GM12891 (cell line): ENCODE data around the gene GPHA2.

ENCODE experiments used
- DNase-seq: peaks from one replicate; pipeline ENCODE4 v3.0.0; 2011; ENCODE audit warnings: low spot score; ENCODE audit not compliant: insufficient read length
- FAIRE-seq: peaks from 2 replicates; lab custom pipeline; 2011; peaks lifted over from hg19 to GRCh38; lab: Jason Lieb, UNC
- PAX5 ChIP-seq: IDR thresholded peaks from 2 replicates; pipeline ENCODE4 v1.6.1; 2011; ENCODE audit warnings: low read length, moderate library complexity, mild to moderate bottlenecking; ENCODE audit not compliant: insufficient read depth, severe bottlenecking
- POLR2A ChIP-seq: IDR thresholded peaks from 2 replicates; pipeline ENCODE4 v1.6.1; 2011; ENCODE audit warnings: low read depth, low read length, control low read depth
- POLR2AphosphoS5 ChIP-seq: IDR thresholded peaks from 2 replicates; pipeline ENCODE4 v1.6.1; 2011; ENCODE audit warnings: low read depth, low read length, control low read depth
- POU2F2 ChIP-seq: IDR thresholded peaks from 2 replicates; pipeline ENCODE4 v1.6.1; 2011; ENCODE audit warnings: low read depth, mild to moderate bottlenecking, control low read depth, low read length, moderate library complexity
- SPI1 ChIP-seq: IDR thresholded peaks from 2 replicates; pipeline ENCODE4 v1.6.1; 2011; ENCODE audit warnings: low read depth, low read length, control low read depth
- TAF1 ChIP-seq: IDR thresholded peaks from 2 replicates; pipeline ENCODE4 v1.6.1; 2011; ENCODE audit warnings: low read depth, low read length, control low read depth

The GPHA2 gene

DNA sequence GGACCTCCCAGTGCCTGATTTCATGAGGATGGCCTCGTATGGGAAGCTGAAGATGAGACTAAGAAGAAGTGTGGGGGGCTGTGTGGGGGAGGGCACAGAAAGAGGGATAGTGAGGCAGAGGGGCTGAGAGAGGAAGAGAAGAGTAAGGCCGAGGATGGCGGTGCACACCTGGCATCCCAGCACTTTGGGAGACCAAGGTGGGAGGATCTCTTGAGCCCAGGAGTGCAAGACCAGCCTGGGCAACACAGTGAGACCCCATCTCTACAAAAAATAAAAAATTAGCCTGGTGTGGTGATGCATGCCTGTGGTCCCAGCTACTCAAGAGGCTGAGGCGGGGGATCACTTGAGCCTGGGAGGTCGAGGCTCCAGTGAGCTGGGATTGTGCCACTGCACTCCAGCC, 43.8 kb downstream of the GPHA2 start:
- FAIRE-seq (no peak), DNase-seq (no peak)
- TF ChIP-seq POLR2AphosphoS5 (no peak), TAF1 (no peak), POLR2A (no peak), POU2F2 (no peak), PAX5 (no peak), SPI1 (no peak)

DNA sequence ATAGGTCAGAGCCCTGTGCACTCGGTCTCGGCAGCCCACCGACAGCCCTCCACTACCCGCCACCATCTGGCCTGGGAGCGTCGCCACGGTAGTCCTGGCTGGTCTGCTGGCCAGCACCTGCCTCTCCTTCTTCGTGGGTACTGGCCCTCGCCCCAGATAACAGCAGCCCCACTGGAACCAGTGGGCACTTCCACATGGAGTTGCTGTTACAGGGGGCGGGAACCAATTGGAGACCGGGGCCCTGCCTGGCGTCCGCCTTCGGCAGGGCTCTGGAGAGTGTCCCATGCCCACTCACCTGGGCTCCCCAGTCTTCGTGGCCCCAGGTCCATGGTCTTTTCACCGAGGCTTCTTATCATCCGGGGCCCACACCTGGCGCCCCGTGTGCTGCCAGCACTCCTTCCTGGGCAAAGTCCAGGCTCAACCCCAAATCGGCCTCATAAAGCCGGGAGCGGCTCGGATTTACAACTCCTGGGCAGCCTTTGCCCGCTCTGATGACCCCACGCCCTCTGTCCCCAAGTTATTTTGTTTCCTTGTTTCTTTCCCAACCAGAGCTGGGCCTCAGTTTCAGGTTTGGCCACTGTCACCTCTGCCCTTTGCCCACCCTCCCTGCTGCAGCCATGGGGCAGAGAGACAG, 44.4 kb downstream of the GPHA2 start:
- no peak for DNase-seq
- no peak for FAIRE-seq
- TF ChIP-seq POLR2A (no peak), POU2F2 (no peak), PAX5 (no peak), SPI1 (no peak), TAF1 (no peak), POLR2AphosphoS5 (no peak)

DNA sequence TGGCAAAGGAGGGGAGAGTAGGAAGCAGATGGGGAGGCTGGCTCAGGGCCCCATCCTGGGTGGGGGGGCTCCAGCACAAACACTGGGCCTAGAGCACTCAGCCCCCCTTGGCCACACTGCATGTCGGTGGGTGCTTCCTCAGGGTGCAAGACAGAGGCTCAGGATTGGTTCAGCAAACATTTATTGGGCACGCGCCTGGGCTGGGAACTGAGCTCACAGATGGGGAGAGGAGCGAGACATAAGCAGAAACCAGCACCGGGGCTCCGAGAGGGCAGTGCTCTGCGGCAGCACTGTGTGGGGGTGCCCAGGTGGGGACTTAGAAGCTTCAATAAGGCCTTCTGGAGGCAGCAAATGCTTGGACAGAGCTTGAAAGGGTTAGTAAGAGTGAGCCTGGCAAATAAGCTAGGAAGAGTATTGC, 45.2 kb downstream of the GPHA2 start:
- DNase-seq (no peak), FAIRE-seq (no peak)
- TF ChIP-seq POLR2AphosphoS5: no peak
- no peak for TF ChIP-seq SPI1
- TF ChIP-seq POLR2A: no peak
- TF ChIP-seq PAX5: no peak
- TF ChIP-seq POU2F2: no peak

DNA sequence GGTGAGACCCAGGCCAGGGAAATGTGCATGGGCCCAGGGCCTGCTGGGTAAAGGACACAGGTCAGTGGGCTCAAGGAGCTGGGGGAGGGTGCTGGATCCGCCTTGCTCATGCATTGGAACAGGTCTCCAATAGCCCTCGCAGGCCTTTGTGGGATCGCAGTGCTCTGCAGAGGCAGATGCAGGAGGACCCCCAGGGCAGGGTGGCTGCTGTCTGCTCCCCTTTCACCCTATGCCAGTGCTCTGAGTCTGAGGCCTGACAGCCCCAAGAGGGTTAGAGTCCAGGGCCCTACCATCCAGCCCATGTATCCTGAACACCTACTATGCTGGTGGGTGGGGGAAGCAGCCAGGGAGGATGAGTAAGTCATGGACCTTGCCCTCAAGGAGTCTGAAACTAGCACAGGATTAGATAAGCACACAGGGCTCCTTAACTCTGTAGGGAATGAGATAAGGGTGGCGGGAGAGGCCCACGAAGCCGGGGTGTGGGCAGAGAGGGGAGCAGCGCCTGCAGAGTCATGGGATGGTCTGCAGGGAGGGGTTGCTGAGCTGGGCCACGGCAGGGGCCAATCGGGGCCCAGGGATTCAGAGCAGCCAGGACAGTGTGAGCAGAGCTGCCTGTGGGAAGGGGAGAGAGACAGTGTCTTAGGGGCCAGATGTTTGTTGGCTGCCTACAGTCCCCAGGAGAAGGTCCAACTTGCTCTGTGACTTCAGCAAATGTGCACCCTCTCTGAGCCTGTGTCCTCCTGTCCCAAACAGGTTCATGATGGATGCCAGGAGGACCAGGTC, 46.8 kb downstream of the GPHA2 start:
- no peak for TF ChIP-seq TAF1
- TF ChIP-seq PAX5: no peak
- no peak for TF ChIP-seq POLR2A
- TF ChIP-seq POLR2AphosphoS5: no peak
- TF ChIP-seq SPI1: no peak
- no peak for TF ChIP-seq POU2F2
- FAIRE-seq: no peak
- no peak for DNase-seq

DNA sequence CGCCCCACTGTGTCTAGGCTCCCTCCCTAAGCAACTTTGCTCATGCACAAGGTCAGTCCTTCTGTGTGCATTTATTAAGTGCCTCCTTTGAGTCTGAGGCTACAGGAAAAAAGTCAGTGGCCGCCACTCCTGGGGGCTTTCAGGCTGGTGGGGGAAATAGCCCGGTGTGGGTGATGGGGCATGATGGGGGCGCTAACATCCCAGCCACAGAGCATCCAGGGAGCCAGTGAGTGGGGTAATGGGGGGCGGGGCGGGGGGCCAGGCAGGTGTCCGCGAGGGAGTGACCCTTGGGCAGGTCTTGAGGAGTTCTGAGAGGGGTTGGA, 47.3 kb downstream of the GPHA2 start:
- FAIRE-seq (no peak), DNase-seq (no peak)
- no peak for TF ChIP-seq TAF1
- TF ChIP-seq PAX5: no peak
- TF ChIP-seq POLR2A: no peak
- TF ChIP-seq POU2F2: no peak
- no peak for TF ChIP-seq SPI1
- no peak for TF ChIP-seq POLR2AphosphoS5

DNA sequence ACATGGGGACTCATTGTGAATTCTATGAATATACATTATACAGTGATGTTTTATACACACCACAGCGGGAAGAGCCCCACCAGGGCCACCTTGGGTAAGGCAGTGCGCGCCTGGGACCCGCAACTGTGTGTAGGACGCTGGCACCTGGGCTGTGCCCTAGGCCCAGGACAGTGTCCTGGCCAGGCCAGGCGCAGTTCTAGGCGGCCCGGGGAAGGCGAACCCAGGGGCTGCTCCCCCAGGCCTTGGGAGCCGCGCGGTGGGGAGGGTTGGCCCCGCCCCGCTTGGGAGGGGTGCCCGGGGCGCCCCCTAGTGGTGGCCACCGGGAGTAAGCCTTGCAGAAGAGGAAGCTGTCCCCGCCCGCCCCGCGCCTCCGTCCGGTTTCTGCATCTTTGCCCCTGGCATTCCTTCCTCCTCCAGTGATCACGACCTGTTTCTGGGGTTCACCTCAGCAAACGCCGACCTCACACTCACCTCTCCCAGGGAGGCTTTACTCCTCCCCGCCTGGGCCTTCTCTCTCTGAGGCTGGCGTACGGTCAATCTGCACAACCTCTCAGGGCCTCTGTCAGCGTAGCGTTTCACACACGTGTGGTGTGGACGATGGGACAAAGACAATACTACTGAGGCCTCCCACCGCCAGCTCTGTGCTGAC, 47.8 kb downstream of the GPHA2 start:
- peak; percentile 94 for DNase-seq
- FAIRE-seq: peak; percentile 85
- no peak for TF ChIP-seq POLR2AphosphoS5
- no peak for TF ChIP-seq POLR2A
- TF ChIP-seq POU2F2: no peak
- TF ChIP-seq TAF1: no peak
- TF ChIP-seq SPI1: 0 out of 2 replicates have a peak, but pooled peaks have one; percentile 13
- TF ChIP-seq PAX5: no peak

DNA sequence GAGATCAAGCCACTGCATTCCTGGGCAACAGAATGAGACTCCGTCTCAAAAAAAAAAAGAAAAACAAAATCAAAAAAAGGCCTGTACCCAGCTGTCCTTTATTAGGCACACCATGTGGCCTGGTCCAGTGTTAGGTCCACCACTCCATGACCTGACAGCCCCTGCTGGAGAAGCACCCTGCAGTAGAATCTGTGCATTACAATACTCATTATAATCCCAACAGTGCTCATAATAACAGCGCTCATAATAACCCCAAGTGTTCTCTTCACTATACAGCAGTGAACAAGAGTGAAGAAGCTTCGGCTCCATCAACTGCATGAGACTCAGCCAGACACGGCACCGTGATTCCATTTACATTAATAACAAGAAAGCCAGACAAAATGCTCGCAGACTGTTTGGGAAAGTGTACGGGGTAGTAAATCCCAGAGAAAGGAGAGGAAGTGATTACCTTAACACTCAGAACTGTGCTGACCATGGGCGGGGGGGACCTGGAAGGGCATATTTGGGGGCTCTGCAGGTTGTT, 48.4 kb downstream of the GPHA2 start:
- TF ChIP-seq POLR2A (no peak), PAX5 (no peak), POU2F2 (no peak), TAF1 (no peak), SPI1 (peak; percentile 35; the same call in 1 of the 2 replicates), POLR2AphosphoS5 (no peak)
- FAIRE-seq: no peak
- DNase-seq: no peak

DNA sequence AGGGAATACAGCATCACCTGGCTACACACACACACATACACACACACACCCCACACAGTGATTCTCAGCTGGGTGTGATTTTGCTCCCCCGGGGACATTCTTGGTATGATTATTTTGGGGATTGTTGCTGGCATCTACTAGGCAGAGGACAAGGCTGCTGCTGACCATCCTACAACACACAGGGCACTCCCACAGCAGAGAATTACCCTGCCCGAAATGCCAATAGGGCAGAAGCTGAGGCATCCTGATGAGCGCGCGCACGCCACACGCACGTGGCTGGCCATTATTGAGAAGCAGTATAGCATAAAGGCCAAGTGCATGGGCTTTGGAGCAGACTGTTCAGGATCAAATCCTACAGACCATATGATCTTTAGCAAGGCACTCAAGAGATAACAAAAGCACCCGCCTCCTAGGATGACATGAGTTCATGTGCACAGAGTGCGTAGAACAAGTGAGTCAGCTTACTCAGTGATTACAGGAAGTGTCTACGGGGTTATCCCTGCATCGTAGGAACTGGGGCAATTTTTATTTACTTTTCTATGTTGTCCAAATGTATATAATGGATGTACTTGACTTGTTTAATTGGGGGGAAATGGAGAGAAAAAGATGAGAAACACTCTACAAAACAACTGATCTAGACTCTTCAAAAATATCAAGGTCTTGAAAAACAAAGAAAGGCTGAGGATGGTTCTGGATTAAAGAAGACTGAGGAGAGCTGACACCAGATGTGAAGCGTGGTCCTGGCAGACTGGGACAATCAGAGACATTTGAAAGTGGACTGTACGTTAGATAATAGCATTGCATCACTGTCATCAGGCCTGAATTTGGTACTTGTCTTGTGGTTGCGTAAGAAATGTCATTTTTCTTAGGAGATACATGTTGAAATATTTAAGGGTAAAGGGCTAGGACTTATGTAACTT, 50.1 kb downstream of the GPHA2 start:
- TF ChIP-seq POU2F2: no peak
- no peak for TF ChIP-seq SPI1
- no peak for TF ChIP-seq PAX5
- no peak for TF ChIP-seq POLR2AphosphoS5
- TF ChIP-seq POLR2A: no peak
- no peak for TF ChIP-seq TAF1
- DNase-seq (no peak), FAIRE-seq (no peak)
